HG02981 (cell line): ENCODE measurements around the gene FAM13B.
"Not testable (repeated sequence)": the region's sequence is repeated elsewhere in the genome, so short reads cannot be mapped to it uniquely, and the experiment has no call there.

ENCODE experiments used
- ATAC-seq: cut with Tn5 transposase; IDR thresholded peaks from one replicate; pipeline ENCODE4 v1.9.1; 2021; ENCODE audit warnings: mild to moderate bottlenecking, moderate library complexity; ENCODE audit not compliant: unreplicated experiment

The FAM13B gene

GRCh38 chr5:137989419-137989818 is 43.5 kb downstream of the FAM13B start:
- no peak for ATAC-seq

DNA sequence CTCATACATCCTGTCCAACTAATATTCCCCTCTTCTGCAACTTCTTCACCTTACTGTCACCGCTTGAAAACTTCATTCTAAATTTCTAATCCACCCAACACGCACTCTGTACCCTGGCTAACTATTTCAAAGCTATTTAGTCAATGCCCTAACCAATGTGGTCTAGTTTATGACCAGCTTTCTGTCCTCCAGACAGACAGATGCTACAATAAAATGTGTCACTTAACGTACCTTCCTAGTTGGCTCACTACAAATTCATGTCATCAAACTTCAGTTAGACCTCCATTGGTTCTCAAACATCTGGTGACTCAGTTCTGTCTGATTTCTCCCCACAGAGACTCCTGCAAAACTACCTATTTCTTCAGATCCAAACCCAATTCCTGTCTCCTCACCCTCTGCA is 57.7 kb downstream of the FAM13B start:
- ATAC-seq = no peak

DNA sequence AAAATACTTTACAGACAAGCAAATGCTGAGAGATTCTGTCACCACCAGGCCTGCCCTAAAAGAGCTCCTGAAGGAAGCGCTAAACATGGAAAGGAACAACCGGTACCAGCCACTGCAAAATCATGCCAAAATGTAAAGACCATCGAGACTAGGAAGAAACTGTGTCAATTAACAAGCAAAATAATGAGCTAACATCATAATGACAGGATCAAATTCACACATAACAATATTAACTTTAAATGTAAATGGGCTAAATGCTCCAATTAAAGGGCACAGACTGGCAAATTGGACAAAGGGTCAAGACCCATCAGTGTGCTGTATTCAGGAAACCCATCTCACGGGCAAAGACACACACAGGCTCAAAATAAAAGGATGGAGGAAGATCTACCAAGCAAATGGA is 62.5 kb downstream of the FAM13B start:
- not testable (repeated sequence) for ATAC-seq

GRCh38 chr5:137960819-137961218 is 72.1 kb downstream of the FAM13B start:
- ATAC-seq = no peak

- no peak for ATAC-seq
These were observed 72.7 kb downstream of the FAM13B start for GRCh38 chr5:137960141-137960540.

DNA sequence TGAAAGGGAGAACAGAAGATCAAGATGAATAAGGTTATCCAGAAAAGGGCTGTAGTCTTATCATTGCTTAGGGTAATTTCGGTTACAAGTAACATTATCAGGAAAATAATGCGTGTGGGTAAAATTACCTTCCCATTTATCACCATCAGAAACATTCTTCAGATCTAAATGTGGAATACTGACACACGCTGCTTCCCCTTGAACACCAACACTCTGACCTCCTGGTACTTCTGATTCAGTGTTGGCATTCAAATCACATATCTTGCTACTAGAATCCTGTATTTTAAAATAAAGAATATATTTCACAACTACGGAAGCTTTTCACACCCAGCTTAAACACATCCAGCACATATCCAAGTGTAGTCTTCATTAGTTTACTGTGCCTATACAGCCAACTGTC is 73.4 kb downstream of the FAM13B start:
- ATAC-seq = no peak

GRCh38 chr5:137957948-137958347 is 74.9 kb downstream of the FAM13B start:
- no peak for ATAC-seq

DNA sequence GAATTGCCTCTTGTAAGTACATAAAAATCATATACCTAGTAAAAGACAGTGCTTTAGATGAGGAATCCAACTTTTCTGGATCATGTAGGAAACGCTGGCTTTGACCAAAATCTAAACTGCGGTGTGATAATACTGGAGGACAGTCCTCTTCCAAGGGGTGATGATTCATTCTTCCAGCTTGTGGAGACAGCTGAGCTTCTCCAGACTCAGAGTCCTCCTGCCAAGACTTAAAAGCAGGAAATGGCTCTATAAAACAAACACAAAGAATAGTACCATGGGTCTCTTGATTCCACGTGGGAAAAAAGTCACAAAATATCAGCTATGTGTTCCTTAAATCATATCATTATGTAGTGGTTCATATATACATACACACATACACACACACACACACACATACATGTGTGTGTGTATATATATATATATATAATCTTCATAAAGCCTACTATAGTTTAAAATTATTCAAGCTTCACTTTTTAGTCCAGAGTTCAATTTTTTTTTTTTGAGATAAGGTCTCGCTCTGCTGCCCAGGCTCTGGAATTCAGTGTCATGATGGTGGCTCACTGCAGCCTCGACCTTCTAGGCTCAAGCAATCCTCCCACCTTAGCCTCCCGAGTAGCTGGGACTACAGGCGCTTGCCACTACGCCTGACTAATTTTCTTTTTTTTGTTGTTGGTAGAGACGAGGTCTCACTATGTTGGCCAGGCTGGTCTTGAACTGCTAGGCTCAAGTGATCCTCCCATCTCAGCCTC is 78.6 kb downstream of the FAM13B start:
- ATAC-seq = no peak

- ATAC-seq = no peak
These were observed 87.1 kb downstream of the FAM13B start for GRCh38 chr5:137945825-137946224.

GRCh38 chr5:137944280-137944679 is 88.6 kb downstream of the FAM13B start:
- ATAC-seq = not testable (repeated sequence)

DNA sequence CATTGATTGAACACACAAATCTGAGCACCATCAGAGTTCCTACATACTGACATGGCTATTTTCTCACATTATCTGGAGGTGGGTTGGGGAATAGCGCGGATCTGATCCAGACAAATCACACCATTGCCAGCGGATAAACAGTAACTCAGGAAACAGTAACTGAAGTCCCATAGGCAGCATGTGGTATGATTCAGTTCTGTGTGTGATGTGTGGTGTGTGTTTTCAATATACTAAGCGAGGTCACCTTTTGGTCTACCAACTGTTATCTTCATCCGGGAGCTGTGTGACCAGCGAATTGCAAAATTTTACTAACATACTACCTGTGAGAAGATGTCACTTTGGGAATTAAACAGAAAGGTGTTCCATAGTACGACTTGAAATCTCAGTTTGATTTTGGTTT is 93.5 kb downstream of the FAM13B start:
- no peak for ATAC-seq

DNA sequence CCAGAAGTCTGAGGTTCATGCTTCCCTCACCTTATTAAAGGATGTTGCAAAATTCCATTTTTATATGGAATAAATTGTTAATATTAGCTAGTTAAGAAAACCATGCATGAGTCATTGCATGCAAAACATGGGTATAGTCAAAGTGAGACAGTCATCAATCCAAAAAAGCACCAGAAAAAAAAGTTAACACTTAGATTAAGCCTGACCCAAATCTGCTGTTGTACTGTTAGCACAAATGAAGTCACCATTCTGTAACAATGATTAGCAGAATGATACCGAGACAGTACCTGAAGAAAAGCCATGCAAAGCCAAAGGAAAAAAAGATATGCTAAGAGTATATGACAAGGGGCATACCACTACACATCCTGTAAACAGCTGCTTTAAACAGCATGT is 94.1 kb downstream of the FAM13B start:
- no peak for ATAC-seq

DNA sequence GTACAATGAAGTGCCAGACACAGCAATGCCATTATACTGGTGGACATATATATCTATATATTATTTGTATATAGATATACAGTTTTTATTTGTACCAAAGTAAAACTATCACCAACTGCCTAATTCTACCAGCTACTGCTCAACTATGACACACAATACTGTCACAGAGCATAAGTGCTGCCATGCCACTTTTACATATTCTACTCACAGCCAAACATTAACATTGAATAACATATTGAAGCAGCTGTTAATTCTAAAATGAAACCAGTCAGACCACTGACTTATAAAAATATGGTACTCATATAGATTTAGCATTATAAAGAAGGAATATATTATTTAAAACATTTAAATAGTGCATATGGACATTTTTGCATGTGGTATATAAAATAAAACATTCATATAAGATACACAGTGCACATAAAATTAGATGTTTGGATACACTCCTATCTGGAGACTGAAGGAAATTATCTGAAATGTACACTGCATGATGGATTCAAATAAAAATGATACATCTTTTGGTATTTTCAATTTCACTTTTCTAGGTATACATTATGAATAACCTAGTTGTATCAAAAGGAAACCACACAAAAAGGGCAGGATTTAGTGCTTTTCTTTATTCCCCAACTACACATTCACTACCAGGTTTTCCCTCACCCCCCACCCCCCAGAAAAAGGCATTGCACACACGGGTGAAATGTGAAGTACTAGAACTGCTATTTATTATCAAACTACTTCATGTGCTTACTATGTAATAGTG is 94.7 kb downstream of the FAM13B start:
- ATAC-seq = no peak

- ATAC-seq = no peak
These were observed 97.2 kb downstream of the FAM13B start for GRCh38 chr5:137935694-137936093.

DNA sequence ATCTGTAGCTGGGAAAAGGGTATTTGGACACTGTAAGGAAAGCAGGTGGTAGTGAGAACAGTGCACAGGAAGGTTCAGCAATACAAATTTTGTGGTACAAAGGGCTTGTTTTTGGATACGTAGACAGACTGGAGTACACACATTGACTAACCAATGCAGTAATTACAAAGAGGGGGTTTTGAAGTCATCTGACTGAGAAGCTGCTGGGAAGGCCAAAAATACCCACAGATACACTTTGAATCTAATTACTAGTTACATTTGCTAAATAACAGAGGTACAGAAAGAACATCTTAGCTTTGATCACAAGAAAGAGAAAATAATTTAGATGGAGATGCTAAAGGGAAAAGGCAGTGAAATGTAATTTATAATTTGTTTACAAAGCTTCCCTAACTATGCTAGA is 97.7 kb downstream of the FAM13B start:
- ATAC-seq = peak; percentile 39

DNA sequence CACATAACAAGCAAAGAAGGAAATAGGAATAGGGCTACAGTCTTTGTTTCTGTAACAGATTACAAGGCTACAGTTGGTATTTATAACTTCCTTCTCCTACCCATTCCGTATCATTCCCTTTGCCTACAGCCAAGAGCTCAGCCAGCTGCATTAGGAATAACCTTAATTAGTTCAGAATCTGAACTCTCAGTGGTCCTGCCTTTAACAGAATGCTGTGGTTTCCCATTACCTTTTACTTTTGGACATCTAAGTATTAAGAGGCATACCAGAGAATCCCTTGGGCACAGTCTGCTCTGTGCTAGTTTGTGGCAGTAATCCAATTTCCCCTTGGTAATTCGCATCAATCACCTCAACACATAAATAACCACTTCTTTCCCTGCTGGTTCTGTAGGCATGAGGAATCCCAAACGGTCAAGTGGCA is 99.4 kb downstream of the FAM13B start:
- no peak for ATAC-seq

DNA sequence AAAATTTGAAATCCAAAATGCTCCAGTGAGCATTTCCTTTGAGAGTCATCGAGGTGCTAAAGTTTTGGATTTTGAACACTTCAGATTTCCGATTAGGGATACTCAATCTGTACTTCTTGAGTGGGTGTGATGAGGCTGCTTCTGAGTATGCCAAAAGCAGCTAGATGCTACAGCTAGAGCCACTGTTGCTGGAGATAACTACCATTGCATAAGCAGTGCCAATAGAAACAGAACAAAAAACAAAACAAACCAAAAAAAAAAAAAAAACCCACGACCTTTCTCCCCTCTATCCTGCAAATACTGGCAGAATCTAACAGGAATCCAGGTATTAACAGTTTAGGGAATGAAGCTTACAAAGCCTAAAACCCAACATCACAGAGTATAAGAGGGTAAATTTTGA is 100.1 kb downstream of the FAM13B start:
- ATAC-seq = no peak

DNA sequence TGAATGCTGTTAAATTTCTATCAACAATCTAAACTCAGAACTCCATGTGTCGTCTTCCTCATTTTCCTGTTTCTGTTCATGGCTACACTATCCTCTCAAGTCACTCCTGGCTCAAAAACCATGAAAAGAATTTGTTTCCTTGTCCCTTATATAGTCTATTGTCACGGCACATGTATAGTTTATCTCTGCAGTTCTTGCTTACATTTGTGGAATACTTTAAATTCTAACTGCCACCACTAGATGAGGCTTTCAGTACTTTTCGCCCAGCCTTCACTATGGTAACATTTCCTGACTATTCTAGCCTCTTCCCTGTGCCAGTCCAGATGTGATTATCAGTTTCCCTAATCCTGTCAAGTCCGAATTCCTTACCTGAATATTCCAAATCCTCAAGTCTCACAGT is 109.0 kb downstream of the FAM13B start:
- ATAC-seq = no peak

- no peak for ATAC-seq
These were observed 110.9 kb downstream of the FAM13B start for GRCh38 chr5:137921931-137922330.

- ATAC-seq = no peak
These were observed 116.0 kb downstream of the FAM13B start for GRCh38 chr5:137916923-137917322.

- ATAC-seq = no peak
These were observed 118.1 kb downstream of the FAM13B start for GRCh38 chr5:137914758-137915157.

DNA sequence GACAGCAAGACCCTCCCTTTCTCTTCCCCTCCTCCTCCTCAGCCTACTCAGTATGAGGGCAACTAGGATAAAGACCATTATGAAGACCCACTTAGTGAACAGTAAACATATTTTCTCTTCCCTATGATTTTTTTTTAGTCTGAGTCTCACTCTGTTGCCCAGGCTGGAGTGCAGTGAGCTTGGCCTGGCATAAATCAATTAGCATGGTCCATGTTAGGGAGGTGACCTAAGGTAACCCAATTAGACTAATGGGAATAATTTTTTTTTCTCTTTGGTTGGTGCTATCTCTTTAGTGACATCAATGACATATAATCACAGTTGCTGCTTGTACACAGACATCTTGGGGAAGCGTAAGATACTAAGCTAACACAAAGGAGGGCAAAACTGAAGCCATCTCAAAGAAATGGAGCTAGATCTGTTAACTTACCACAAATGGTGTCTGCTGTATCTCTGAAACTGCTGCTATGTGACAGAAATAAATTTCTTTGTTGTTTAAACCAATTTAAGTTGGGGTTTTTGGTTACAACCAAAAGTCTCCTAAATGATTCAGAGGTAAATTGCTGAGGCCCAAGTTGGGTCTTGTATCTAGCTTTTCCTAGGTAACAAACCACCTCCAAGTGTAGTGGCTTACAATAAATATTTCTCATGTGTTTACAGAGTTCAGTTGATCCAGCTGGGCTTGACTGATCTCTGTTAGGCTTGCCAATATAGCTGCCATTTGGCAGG is 130.3 kb downstream of the FAM13B start:
- ATAC-seq = no peak
